ENCODE measurements around the gene PCDHGA8.
"Not testable (repeated sequence)": the region's sequence is repeated elsewhere in the genome, so short reads cannot be mapped to it uniquely, and the experiment has no call there.

The PCDHGA8 gene

DNA sequence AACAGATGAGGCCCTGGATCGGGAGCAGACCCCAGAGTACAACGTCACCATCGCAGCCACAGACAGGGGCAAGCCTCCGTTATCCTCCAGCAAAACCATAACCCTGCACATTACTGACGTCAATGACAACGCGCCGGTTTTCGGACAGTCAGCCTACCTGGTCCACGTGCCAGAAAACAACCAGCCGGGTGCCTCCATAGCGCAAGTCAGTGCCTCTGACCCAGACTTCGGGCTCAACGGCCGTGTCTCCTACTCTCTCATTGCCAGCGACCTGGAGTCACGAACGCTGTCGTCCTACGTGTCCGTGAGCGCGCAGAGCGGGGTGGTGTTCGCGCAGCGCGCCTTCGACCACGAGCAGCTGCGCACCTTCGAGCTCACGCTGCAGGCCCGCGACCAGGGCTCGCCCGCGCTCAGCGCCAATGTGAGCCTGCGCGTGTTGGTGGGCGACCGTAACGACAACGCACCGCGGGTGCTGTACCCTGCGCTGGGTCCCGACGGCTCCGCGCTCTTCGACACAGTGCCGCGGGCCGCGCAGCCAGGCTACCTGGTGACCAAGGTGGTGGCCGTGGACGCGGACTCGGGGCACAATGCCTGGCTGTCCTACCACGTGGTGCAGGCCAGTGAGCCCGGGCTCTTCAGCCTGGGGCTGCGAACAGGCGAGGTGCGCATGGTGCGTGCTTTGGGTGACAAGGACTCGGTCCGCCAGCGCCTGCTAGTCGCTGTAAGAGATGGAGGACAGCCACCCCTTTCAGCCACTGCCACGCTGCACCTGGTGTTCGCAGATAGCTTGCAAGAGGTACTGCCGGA is 26.8 kb downstream of the PCDHGA8 start:
- Histone ChIP-seq H2AFZ (ENCODE audit: low read depth, low read length) (no peak overlapping the region), H3K36me3 (ENCODE audit: insufficient read depth, low read length) (peaks cover 35% of the 10 kb centered on the region), H3K4me1 (ENCODE audit: insufficient read depth, low read length) (no peaks in the 10 kb centered on the region), H3K27me3 (ENCODE audit: insufficient read depth, low read length) (no peaks in the 10 kb centered on the region), H3K9me3 (ENCODE audit: low read length) (peaks cover 68% of the 10 kb centered on the region), H3K4me3 (ENCODE audit: low read length) (no peak overlapping the region)

DNA sequence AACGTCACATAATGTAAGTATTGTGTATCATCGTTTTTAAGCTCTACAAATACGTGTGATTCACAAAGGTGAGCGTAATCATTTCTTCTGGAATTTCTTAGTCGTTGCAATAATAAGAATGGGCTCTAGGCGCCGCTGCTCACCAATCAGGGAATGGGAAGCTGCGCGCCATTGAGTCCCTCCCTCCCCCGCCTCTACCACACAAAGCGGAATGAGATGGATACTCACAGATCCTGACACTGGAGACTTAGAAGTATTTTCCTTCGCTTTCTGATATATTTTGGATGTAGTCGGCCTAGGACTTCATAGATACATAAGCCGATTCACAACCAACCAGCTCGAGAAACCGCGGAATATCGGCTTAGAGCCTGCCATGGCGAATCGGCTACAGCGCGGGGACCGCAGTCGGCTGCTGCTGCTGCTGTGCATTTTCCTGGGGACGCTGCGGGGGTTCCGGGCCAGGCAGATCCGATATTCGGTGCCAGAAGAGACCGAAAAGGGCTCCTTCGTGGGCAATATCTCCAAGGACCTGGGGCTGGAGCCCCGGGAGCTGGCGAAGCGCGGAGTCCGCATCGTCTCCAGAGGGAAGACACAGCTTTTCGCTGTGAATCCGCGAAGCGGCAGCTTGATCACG is 28.5 kb downstream of the PCDHGA8 start, which contains the start of gene PCDHGA11:
TSS of gene PCDHGA11 (plus strand) at position 197 of the 634 bp plus-strand sequence. CDS start at position 374, 177 bp downstream.
- Histone ChIP-seq H3K4me1 (ENCODE audit: insufficient read depth, low read length) (no peaks in the 10 kb centered on the region), H2AFZ (ENCODE audit: low read depth, low read length) (no peak within 1 kb of the TSS), H3K27me3 (ENCODE audit: insufficient read depth, low read length) (no peaks in the 10 kb centered on the region), H3K9me3 (ENCODE audit: low read length) (peaks cover 62% of the 10 kb centered on the region), H3K36me3 (ENCODE audit: insufficient read depth, low read length) (peaks cover 36% of the 10 kb centered on the region), H3K4me3 (ENCODE audit: low read length) (no peak within 1 kb of the TSS)

DNA sequence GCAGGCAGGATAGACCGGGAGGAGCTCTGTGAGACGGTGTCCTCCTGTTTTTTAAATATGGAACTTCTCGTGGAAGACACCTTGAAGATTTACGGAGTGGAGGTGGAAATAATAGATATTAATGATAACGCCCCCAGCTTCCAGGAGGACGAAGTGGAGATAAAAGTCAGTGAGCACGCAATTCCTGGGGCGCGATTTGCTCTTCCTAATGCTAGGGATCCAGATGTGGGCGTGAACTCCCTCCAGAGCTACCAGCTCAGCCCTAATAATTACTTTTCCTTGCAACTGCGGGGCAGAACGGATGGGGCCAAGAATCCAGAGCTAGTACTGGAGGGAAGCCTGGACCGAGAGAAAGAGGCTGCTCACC is 29.0 kb downstream of the PCDHGA8 start:
- no peaks in the 10 kb centered on the region for H3K4me1 ChIP-seq (ENCODE audit: insufficient read depth, low read length)
- H3K9me3 ChIP-seq (ENCODE audit: low read length), result peaks cover 65% of the 10 kb centered on the region
- H3K27me3 ChIP-seq (ENCODE audit: insufficient read depth, low read length), result no peaks in the 10 kb centered on the region
- H2AFZ ChIP-seq (ENCODE audit: low read depth, low read length), result no peak overlapping the region
- H3K36me3 ChIP-seq (ENCODE audit: insufficient read depth, low read length), result peaks cover 40% of the 10 kb centered on the region
- no peak overlapping the region for H3K4me3 ChIP-seq (ENCODE audit: low read length)

DNA sequence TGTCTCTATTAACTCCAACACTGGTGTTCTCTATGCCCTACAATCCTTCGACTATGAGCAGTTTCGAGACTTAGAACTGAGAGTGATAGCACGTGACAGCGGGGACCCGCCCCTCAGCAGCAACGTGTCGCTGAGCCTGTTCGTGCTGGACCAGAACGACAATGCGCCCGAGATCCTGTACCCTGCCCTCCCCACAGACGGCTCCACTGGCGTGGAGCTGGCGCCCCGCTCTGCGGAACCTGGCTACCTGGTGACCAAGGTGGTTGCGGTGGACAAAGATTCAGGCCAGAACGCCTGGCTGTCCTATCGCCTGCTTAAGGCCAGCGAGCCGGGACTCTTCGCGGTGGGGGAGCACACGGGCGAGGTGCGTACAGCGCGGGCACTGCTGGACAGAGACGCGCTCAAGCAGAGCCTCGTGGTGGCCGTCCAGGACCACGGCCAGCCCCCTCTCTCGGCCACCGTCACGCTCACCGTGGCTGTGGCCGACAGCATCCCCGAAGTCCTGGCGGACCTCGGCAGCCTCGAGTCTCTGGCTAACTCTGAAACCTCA is 30.4 kb downstream of the PCDHGA8 start:
- peaks cover 71% of the 10 kb centered on the region for H3K9me3 ChIP-seq (ENCODE audit: low read length)
- H3K36me3 ChIP-seq (ENCODE audit: insufficient read depth, low read length), result peaks cover 53% of the 10 kb centered on the region

DNA sequence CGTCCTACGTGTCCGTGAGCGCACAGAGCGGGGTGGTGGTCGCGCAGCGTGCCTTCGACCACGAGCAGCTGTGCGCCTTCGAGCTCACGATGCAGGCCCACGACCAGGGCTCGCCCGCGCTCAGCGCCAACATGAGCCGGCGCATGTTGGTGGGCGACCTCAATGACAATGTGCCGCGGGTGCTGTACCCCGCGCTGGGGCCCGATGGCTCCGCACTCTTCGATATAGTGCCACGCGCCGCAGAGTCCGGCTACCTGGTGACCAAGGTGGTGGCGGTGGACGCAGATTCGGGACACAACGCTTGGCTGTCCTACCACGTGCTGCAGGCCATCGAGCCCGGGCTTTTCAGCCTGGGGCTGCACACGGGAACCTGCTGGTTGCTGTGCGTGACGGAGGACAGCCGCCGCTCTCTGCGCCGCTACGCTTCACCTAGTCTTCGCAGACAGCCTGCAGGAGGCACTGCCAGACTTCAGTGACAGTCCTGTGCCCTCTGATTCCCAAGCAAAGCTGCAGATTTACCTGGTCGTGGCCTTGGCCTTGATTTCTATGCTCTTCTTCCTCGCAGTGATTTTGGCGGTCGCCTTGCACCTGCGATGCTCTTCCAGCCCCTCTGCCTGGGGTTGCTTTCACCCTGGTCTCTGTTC is 35.5 kb downstream of the PCDHGA8 start:
- H3K9me3 ChIP-seq (ENCODE audit: low read length), result peaks cover 61% of the 10 kb centered on the region
- H3K27me3 ChIP-seq (ENCODE audit: insufficient read depth, low read length), result no peaks in the 10 kb centered on the region
- H3K4me1 ChIP-seq (ENCODE audit: insufficient read depth, low read length), result no peaks in the 10 kb centered on the region
- H3K36me3 ChIP-seq (ENCODE audit: insufficient read depth, low read length), result peaks cover 50% of the 10 kb centered on the region
- H2AFZ ChIP-seq (ENCODE audit: low read depth, low read length), result no peak overlapping the region
- H3K4me3 ChIP-seq (ENCODE audit: low read length), result no peak overlapping the region

More for the DNA sequence above, 30.4 kb downstream of the PCDHGA8 start:
- Histone ChIP-seq H3K4me1 (ENCODE audit: insufficient read depth, low read length) (no peaks in the 10 kb centered on the region), H3K27me3 (ENCODE audit: insufficient read depth, low read length) (no peaks in the 10 kb centered on the region), H2AFZ (ENCODE audit: low read depth, low read length) (no peak overlapping the region), H3K4me3 (ENCODE audit: low read length) (no peak overlapping the region)

DNA sequence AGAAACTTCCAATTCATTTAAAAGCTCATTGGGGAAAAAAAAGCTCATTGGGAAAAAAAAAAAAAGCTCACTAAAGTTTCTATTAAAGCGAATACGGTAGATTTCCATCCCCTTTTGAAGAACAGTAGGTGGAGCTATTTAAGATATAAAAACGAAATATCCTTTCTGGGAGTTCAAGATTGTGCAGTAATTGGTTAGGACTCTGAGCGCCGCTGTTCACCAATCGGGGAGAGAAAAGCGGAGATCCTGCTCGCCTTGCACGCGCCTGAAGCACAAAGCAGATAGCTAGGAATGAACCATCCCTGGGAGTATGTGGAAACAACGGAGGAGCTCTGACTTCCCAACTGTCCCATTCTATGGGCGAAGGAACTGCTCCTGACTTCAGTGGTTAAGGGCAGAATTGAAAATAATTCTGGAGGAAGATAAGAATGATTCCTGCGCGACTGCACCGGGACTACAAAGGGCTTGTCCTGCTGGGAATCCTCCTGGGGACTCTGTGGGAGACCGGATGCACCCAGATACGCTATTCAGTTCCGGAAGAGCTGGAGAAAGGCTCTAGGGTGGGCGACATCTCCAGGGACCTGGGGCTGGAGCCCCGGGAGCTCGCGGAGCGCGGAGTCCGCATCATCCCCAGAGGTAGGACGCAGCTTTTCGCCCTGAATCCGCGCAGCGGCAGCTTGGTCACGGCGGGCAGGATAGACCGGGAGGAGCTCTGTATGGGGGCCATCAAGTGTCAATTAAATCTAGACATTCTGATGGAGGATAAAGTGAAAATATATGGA is 38.1 kb downstream of the PCDHGA8 start, which contains the start of gene PCDHGA12:
TSS of gene PCDHGA12 (plus strand) at position 176 of the 782 bp plus-strand sequence. CDS start at position 429, 253 bp downstream.
- Histone ChIP-seq H3K9me3 (ENCODE audit: low read length) (peaks cover 53% of the 10 kb centered on the region), H2AFZ (ENCODE audit: low read depth, low read length) (no peak within 1 kb of the TSS), H3K4me1 (ENCODE audit: insufficient read depth, low read length) (no peaks in the 10 kb centered on the region), H3K4me3 (ENCODE audit: low read length) (no peak within 1 kb of the TSS), H3K36me3 (ENCODE audit: insufficient read depth, low read length) (peaks cover 41% of the 10 kb centered on the region), H3K27me3 (ENCODE audit: insufficient read depth, low read length) (no peaks in the 10 kb centered on the region)

DNA sequence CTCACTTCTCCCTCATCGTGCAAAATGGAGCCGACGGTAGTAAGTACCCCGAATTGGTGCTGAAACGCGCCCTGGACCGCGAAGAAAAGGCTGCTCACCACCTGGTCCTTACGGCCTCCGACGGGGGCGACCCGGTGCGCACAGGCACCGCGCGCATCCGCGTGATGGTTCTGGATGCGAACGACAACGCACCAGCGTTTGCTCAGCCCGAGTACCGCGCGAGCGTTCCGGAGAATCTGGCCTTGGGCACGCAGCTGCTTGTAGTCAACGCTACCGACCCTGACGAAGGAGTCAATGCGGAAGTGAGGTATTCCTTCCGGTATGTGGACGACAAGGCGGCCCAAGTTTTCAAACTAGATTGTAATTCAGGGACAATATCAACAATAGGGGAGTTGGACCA is 38.9 kb downstream of the PCDHGA8 start:
- no peaks in the 10 kb centered on the region for H3K4me1 ChIP-seq (ENCODE audit: insufficient read depth, low read length)

DNA sequence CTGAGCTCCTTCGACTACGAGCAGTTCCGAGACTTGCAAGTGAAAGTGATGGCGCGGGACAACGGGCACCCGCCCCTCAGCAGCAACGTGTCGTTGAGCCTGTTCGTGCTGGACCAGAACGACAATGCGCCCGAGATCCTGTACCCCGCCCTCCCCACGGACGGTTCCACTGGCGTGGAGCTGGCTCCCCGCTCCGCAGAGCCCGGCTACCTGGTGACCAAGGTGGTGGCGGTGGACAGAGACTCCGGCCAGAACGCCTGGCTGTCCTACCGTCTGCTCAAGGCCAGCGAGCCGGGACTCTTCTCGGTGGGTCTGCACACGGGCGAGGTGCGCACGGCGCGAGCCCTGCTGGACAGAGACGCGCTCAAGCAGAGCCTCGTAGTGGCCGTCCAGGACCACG is 39.9 kb downstream of the PCDHGA8 start:
- Histone ChIP-seq H3K9me3 (ENCODE audit: low read length) (peaks cover 46% of the 10 kb centered on the region), H3K36me3 (ENCODE audit: insufficient read depth, low read length) (peaks cover 26% of the 10 kb centered on the region)
- H3K4me1 ChIP-seq (ENCODE audit: insufficient read depth, low read length); H2AFZ ChIP-seq (ENCODE audit: low read depth, low read length); H3K27me3 ChIP-seq (ENCODE audit: insufficient read depth, low read length); H3K4me3 ChIP-seq (ENCODE audit: low read length): not testable (repeated sequence)

More for the DNA sequence above, 38.9 kb downstream of the PCDHGA8 start:
- Histone ChIP-seq H2AFZ (ENCODE audit: low read depth, low read length) (no peak overlapping the region), H3K9me3 (ENCODE audit: low read length) (peaks cover 53% of the 10 kb centered on the region), H3K27me3 (ENCODE audit: insufficient read depth, low read length) (no peaks in the 10 kb centered on the region), H3K36me3 (ENCODE audit: insufficient read depth, low read length) (peaks cover 35% of the 10 kb centered on the region), H3K4me3 (ENCODE audit: low read length) (no peak overlapping the region)

DNA sequence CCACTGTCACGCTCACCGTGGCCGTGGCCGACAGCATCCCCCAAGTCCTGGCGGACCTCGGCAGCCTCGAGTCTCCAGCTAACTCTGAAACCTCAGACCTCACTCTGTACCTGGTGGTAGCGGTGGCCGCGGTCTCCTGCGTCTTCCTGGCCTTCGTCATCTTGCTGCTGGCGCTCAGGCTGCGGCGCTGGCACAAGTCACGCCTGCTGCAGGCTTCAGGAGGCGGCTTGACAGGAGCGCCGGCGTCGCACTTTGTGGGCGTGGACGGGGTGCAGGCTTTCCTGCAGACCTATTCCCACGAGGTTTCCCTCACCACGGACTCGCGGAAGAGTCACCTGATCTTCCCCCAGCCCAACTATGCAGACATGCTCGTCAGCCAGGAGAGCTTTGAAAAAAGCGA is 40.3 kb downstream of the PCDHGA8 start:
- not testable (repeated sequence) for H3K4me3 ChIP-seq (ENCODE audit: low read length); H3K27me3 ChIP-seq (ENCODE audit: insufficient read depth, low read length); H3K4me1 ChIP-seq (ENCODE audit: insufficient read depth, low read length); H2AFZ ChIP-seq (ENCODE audit: low read depth, low read length)
- H3K9me3 ChIP-seq (ENCODE audit: low read length), result peaks cover 42% of the 10 kb centered on the region
- H3K36me3 ChIP-seq (ENCODE audit: insufficient read depth, low read length), result peaks cover 22% of the 10 kb centered on the region

DNA sequence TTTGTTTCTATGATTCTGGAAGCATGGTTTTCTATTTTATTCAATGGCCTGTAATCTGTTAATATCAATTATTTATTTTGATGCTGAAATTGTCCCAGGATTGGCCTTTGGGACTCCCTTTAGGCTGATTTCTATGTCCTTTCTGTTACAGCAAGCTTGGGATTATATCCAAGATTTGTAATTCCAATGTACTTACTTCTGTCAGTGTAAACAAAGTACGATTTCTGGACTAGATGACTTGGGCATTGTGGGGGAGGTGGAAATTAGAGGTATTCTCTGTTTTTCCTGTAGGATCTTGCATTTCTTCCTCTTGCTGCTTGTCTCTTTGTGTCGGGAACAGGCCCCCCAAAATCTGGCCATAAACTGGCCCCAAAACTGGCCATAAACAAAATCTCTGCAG is 41.6 kb downstream of the PCDHGA8 start:
- Histone ChIP-seq H3K9me3 (ENCODE audit: low read length) (peaks cover 32% of the 10 kb centered on the region), H3K4me1 (ENCODE audit: insufficient read depth, low read length) (no peaks in the 10 kb centered on the region), H3K4me3 (ENCODE audit: low read length) (no peak overlapping the region), H3K27me3 (ENCODE audit: insufficient read depth, low read length) (no peaks in the 10 kb centered on the region), H2AFZ (ENCODE audit: low read depth, low read length) (no peak overlapping the region), H3K36me3 (ENCODE audit: insufficient read depth, low read length) (peaks cover 14% of the 10 kb centered on the region)

DNA sequence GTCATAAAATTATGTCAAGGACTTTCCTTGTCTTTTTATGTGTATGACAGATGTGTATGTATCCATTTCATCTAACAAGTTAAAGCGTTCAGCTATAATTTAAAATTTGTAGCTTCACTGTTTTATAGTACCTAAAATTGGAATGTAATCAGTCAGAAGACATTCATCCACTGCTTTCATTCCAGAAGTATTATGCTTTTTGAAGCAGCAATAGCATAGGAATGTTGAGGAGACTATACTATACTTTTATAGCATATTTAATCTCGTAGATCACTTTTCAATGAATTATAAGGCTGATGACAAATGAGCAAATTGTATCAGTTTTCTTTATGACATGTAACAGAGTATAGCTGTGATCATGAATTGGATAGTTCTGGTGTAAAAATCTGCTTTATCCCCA is 44.8 kb downstream of the PCDHGA8 start:
- no peak overlapping the region for H2AFZ ChIP-seq (ENCODE audit: low read depth, low read length)
- no peaks in the 10 kb centered on the region for H3K36me3 ChIP-seq (ENCODE audit: insufficient read depth, low read length)
- no peaks in the 10 kb centered on the region for H3K27me3 ChIP-seq (ENCODE audit: insufficient read depth, low read length)
- H3K4me3 ChIP-seq (ENCODE audit: low read length), result no peak overlapping the region
- H3K4me1 ChIP-seq (ENCODE audit: insufficient read depth, low read length), result no peaks in the 10 kb centered on the region
- peaks cover 33% of the 10 kb centered on the region for H3K9me3 ChIP-seq (ENCODE audit: low read length)

DNA sequence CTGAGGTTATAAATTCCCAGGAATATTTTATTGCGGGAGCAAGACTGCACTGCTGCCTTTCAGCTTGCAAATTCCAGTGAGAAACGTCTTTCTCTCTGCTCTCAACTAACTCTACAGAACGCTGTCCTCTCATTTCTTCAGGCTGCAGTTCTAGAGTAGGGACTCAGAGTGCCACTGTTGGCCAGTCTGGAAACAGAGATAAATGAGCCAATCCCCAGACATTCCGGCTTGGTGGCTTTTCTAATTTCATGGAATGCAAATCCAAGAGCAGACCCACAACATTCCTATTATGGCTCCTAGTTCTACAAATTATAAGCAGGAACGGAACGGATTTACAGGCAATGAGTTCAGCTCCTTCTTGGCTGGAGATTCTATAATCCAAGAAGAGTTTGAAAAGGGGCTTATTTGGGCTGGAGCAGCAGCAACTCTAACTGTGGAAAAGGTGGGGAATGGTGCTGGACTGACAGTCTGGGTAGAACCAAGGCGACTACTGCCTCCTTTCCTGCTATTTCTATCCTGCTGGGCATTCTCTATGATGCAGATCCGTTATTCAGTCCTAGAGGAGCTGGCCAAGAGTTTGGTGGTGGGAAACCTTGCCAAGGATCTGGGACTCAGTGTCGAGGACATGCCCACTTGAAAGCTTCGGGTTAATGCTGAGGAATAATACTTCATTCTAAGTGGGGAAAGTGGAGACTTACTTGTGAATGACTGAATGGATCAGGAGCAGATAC is 47.1 kb downstream of the PCDHGA8 start:
- no peaks in the 10 kb centered on the region for H3K27me3 ChIP-seq (ENCODE audit: insufficient read depth, low read length)
- H2AFZ ChIP-seq (ENCODE audit: low read depth, low read length), result no peak overlapping the region
- H3K36me3 ChIP-seq (ENCODE audit: insufficient read depth, low read length), result no peaks in the 10 kb centered on the region
- H3K4me1 ChIP-seq (ENCODE audit: insufficient read depth, low read length), result no peaks in the 10 kb centered on the region
- peaks cover 25% of the 10 kb centered on the region for H3K9me3 ChIP-seq (ENCODE audit: low read length)
- H3K4me3 ChIP-seq (ENCODE audit: low read length), result no peak overlapping the region

Data from neuron (in vitro differentiated cells).